Activated naive CD4-positive, alpha-beta T cell (primary cell): Measurements from ENCODE around the gene MGLL.

ENCODE experiments used
- DNase-seq, 4 experiments: peaks; one replicate each; lab custom pipeline; 2025; lab: John Stamatoyannopoulos, UW

MGLL gene

GRCh38 chr3:127788451-127788909 lies 33.8 kb downstream of the MGLL start:
- no peak for DNase-seq

- no peak for DNase-seq
Measured at GRCh38 chr3:127787571-127788365, 34.5 kb downstream of the MGLL start.

GRCh38 chr3:127787071-127787490 lies 35.2 kb downstream of the MGLL start:
- DNase-seq: no peak

GRCh38 chr3:127786353-127787070 lies 35.8 kb downstream of the MGLL start:
- DNase-seq: no peak

- DNase-seq: no peak
Measured at GRCh38 chr3:127785711-127786265, 36.5 kb downstream of the MGLL start.

GRCh38 chr3:127784865-127785710 lies 37.2 kb downstream of the MGLL start:
- no peak for DNase-seq

- no peak for DNase-seq
Measured at GRCh38 chr3:127784283-127784682, 38.0 kb downstream of the MGLL start.

- DNase-seq: no peak
Measured at GRCh38 chr3:127783642-127784160, 38.6 kb downstream of the MGLL start.

- DNase-seq: no peak
Measured at GRCh38 chr3:127783166-127783565, 39.1 kb downstream of the MGLL start.

GRCh38 chr3:127781411-127782001 lies 40.8 kb downstream of the MGLL start:
- DNase-seq: no peak

- no peak for DNase-seq
Measured at GRCh38 chr3:127780536-127781400, 41.5 kb downstream of the MGLL start.

GRCh38 chr3:127779747-127780146 lies 42.6 kb downstream of the MGLL start:
- DNase-seq: no peak

- no peak for DNase-seq
Measured at GRCh38 chr3:127777921-127778656, 44.2 kb downstream of the MGLL start.

GRCh38 chr3:127777332-127777731 lies 45.0 kb downstream of the MGLL start:
- DNase-seq: no peak

GRCh38 chr3:127776347-127776746 lies 46.0 kb downstream of the MGLL start:
- DNase-seq: no peak

- DNase-seq: no peak
Measured at GRCh38 chr3:127775398-127776109, 46.8 kb downstream of the MGLL start.

- no peak for DNase-seq
Measured at GRCh38 chr3:127774647-127775046, 47.7 kb downstream of the MGLL start.

- no peak for DNase-seq
Measured at GRCh38 chr3:127773752-127774395, 48.4 kb downstream of the MGLL start.
